Ascending aorta (tissue), 2 donors: ENCODE measurements around the gene MTHFS. TPM values are rescaled to one million over a fixed set of nuclear protein-coding genes. Genes with fewer than 3 reads are reported as not detected.

Experiments used
- DNase-seq, 2 donors: peaks; one replicate each; pipeline ENCODE4 v3.0.0-alpha.2; 2019; ENCODE audit warnings: low spot score in 2 of 2
- H3K27ac ChIP-seq, 2 donors: fragments of 200-600 bp; sonication (generic); one replicate each; pipeline ENCODE4 v1.5.1; 2016 to 2017; ENCODE audit warnings: mild to moderate bottlenecking in 1 of 2
- H3K27me3 ChIP-seq: fragments of 200-600 bp; sonication (generic); one replicate; pipeline ENCODE4 v1.5.1; 2017
- H3K36me3 ChIP-seq, 2 donors: fragments of 200-600 bp; sonication (generic); one replicate each; pipeline ENCODE4 v1.5.1; 2016
- H3K4me1 ChIP-seq, 2 donors: fragments of 200-600 bp; sonication (generic); one replicate each; pipeline ENCODE4 v1.5.1; 2016 to 2017; ENCODE audit warnings: mild to moderate bottlenecking in 1 of 2
- H3K4me3 ChIP-seq, 2 donors: fragments of 200-600 bp; sonication (generic); one replicate each; pipeline ENCODE4 v1.5.1; 2016 to 2017; ENCODE audit warnings: mild to moderate bottlenecking in 1 of 2
- H3K9me3 ChIP-seq, 2 donors: fragments of 200-600 bp; sonication (generic); one replicate each; pipeline ENCODE4 v1.5.1; 2016
- CTCF ChIP-seq, 3 experiments: fragments of 200-600 bp in 2 of 3; fragments of 450-650 bp in 1 of 3; sonication (generic) in 2 of 3; IDR thresholded peaks; one replicate each; pipeline ENCODE4 v1.5.1; 2016 to 2019; ENCODE audit warnings: antibody characterized with exemption in 3 of 3, mild to moderate bottlenecking in 1 of 3, moderate library complexity in 1 of 3
- intact Hi-C: fragments of 100-400 bp; cut with DNase I; formaldehyde crosslinking; loops from one replicate; pipeline ENCODE4 v1.15.1; 2023
- total RNA-seq: library from RNA; depleted of rRNA; stranded (reverse); fragments of >200 nt; gene quantifications from one replicate; pipeline ENCODE4 v1.1.0, GENCODE V29; 2016

Gene MTHFS
- total RNA-seq, 1 donor from 2014 or later, result 0.75 TPM

GRCh38 chr15:79811406-79812405 is 85.1 kb downstream of the MTHFS start:
- Histone ChIP-seq H3K4me3 (no peak overlapping the region), H3K36me3 (no peaks in the 10 kb centered on the region), H3K4me1 (no peaks in the 10 kb centered on the region), H3K27me3 (no peaks in the 10 kb centered on the region), H3K9me3 (no peaks in the 10 kb centered on the region), H3K27ac (no peak overlapping the region)
- DNase-seq, result no peak
- no peak for TF ChIP-seq CTCF (IDR thresholded peaks at IDR 0.05)
- intact Hi-C loops, result no loop called here

- H3K36me3 ChIP-seq, result no peaks in the 10 kb centered on the region
- TF ChIP-seq CTCF (IDR thresholded peaks at IDR 0.05), result no peak
- H3K9me3 ChIP-seq, result no peaks in the 10 kb centered on the region
- no peak overlapping the region for H3K27ac ChIP-seq
- intact Hi-C loops, result no loop called here
- no peak overlapping the region for H3K4me3 ChIP-seq
- H3K27me3 ChIP-seq, result no peaks in the 10 kb centered on the region
- no peak for DNase-seq
- no peaks in the 10 kb centered on the region for H3K4me1 ChIP-seq
Observed at GRCh38 chr15:79804838-79805237, 92.0 kb downstream of the MTHFS start.

GRCh38 chr15:79798311-79798710 is 98.5 kb downstream of the MTHFS start:
- DNase-seq, result no peak
- Histone ChIP-seq H3K9me3 (peaks cover 2 to 6% of the 10 kb centered on the region in 2 donors), H3K4me3 (no peak overlapping the region), H3K4me1 (no peaks in the 10 kb centered on the region), H3K36me3 (no peaks in the 10 kb centered on the region), H3K27ac (no peak overlapping the region), H3K27me3 (no peaks in the 10 kb centered on the region)
- intact Hi-C loops, result no loop called here
- no peak for TF ChIP-seq CTCF (IDR thresholded peaks at IDR 0.05)

Other genes starting within 250 kb of the MTHFS start
- not detected for gene BCL2A1, start 74.2 kb upstream of the MTHFS start, total RNA-seq
- gene ZFAND6, start 162.7 kb upstream of the MTHFS start, total RNA-seq, result 49.6 TPM